HG03097 (cell line): ENCODE results near the gene OR1J4.
"Not testable (repeated sequence)": the region's sequence is repeated elsewhere in the genome, so short reads cannot be mapped to it uniquely, and the experiment has no call there.

Source experiments
- ATAC-seq: cut with Tn5 transposase; IDR thresholded peaks from one replicate; pipeline ENCODE4 v1.9.1; 2021; ENCODE audit not compliant: unreplicated experiment, low FRiP score

OR1J4 gene

GRCh38 chr9:122518841-122519240 lies at the start of gene OR1J4:
OR1J4 (plus strand) TSS chr9:122519141; CDS start chr9:122519141, 0 bp downstream.
- no peak for ATAC-seq

GRCh38 chr9:122474561-122474960 lies 44.4 kb upstream of the OR1J4 start:
- ATAC-seq, result no peak

- ATAC-seq, result no peak
Measured at GRCh38 chr9:122475717-122476116, 43.2 kb upstream of the OR1J4 start.

- ATAC-seq, result no peak
Measured at GRCh38 chr9:122477346-122477745, 41.6 kb upstream of the OR1J4 start.

GRCh38 chr9:122477826-122478225 lies 41.1 kb upstream of the OR1J4 start, which contains the start of gene OR1J1:
OR1J1 (minus strand) TSS chr9:122477926; CDS start chr9:122477926, 0 bp downstream.
- ATAC-seq, result no peak

- no peak for ATAC-seq
Measured at GRCh38 chr9:122479062-122479461, 39.9 kb upstream of the OR1J4 start.

- ATAC-seq, result no peak
Measured at GRCh38 chr9:122498883-122499288, 20.1 kb upstream of the OR1J4 start.

- no peak for ATAC-seq
Measured at GRCh38 chr9:122506964-122507363, 12.0 kb upstream of the OR1J4 start.

- no peak for ATAC-seq
Measured at GRCh38 chr9:122510502-122510901, 8.4 kb upstream of the OR1J4 start, which contains the start of gene OR1J2. OR1J2 (plus strand) TSS chr9:122510802; CDS start chr9:122510802, 0 bp downstream.

GRCh38 chr9:122518226-122518625 lies 715 bp upstream of the OR1J4 start:
- no peak for ATAC-seq

- no peak for ATAC-seq
Measured at GRCh38 chr9:122519376-122519775, 435 bp downstream of the OR1J4 start.

- ATAC-seq, result no peak
Measured at GRCh38 chr9:122526602-122527001, 7.7 kb downstream of the OR1J4 start.

GRCh38 chr9:122527193-122527592 lies 8.3 kb downstream of the OR1J4 start, which contains the start of gene OR1N1:
OR1N1 (minus strand) TSS chr9:122527293; CDS start chr9:122527293, 0 bp downstream.
- ATAC-seq, result no peak

GRCh38 chr9:122531157-122531556 lies 12.2 kb downstream of the OR1J4 start:
- ATAC-seq, result not testable (repeated sequence)

- ATAC-seq, result no peak
Measured at GRCh38 chr9:122536134-122536533, 17.2 kb downstream of the OR1J4 start.

- ATAC-seq, result not testable (repeated sequence)
Measured at GRCh38 chr9:122537066-122537465, 18.1 kb downstream of the OR1J4 start.

GRCh38 chr9:122538757-122539156 lies 19.8 kb downstream of the OR1J4 start:
- no peak for ATAC-seq

- ATAC-seq, result no peak
Measured at GRCh38 chr9:122546196-122546595, 27.3 kb downstream of the OR1J4 start.

- no peak for ATAC-seq
Measured at GRCh38 chr9:122551371-122551770, 32.4 kb downstream of the OR1J4 start.

GRCh38 chr9:122552812-122553211 lies 33.9 kb downstream of the OR1J4 start, which contains the start of gene OR1N2:
OR1N2 (plus strand) TSS chr9:122553112; CDS start chr9:122553212, 100 bp downstream.
- no peak for ATAC-seq

- ATAC-seq, result no peak
Measured at GRCh38 chr9:122561446-122561845, 42.5 kb downstream of the OR1J4 start.

- no peak for ATAC-seq
Measured at GRCh38 chr9:122562134-122562760, 43.3 kb downstream of the OR1J4 start.
